ENCODE data around the gene BCL11A.

GRCh38 chr2:60432035-60432601, 121.3 kb downstream of the BCL11A start:
- TF ChIP-seq NFE2L2 (conservative IDR thresholded peaks at IDR 0.05; ENCODE audit: low read length) (no peak), ESRRA (IDR thresholded peaks at IDR 0.05; ENCODE audit: borderline replicate concordance, low read length) (no peak), SMC3 (IDR thresholded peaks at IDR 0.05) (no peak), EP300 (IDR thresholded peaks at IDR 0.05) (no peak), CEBPB (IDR thresholded peaks at IDR 0.05) (no peak), RCOR1 (IDR thresholded peaks at IDR 0.05; ENCODE audit: low read depth, low read length) (no peak), HOXA7 (CRISPR knock-in tag; IDR thresholded peaks at IDR 0.05) (no peak), CBX2 (IDR thresholded peaks at IDR 0.05; ENCODE audit: borderline replicate concordance, low read depth) (no peak), CTCF (IDR thresholded peaks at IDR 0.05) (no peak), MYC (IDR thresholded peaks at IDR 0.05; ENCODE audit: borderline replicate concordance, low read length) (no peak)
